ENCODE data around the gene IPMK.
"Not testable (repeated sequence)": the region's sequence is repeated elsewhere in the genome, so short reads cannot be mapped to it uniquely, and the experiment has no call there.

The IPMK gene

GRCh38 chr10:58239561-58240169, 28.0 kb downstream of the IPMK start:
- H3K4me3 ChIP-seq (ENCODE audit: low read length): no peak overlapping the region
- no peak for DNase-seq (ENCODE audit: low read depth, low spot score)

- DNase-seq (ENCODE audit: low read depth, low spot score): no peak
- no peak overlapping the region for H3K4me3 ChIP-seq (ENCODE audit: low read length)
Observed at GRCh38 chr10:58237014-58237834, 30.5 kb downstream of the IPMK start.

- not testable (repeated sequence) for DNase-seq (ENCODE audit: low read depth, low spot score); H3K4me3 ChIP-seq (ENCODE audit: low read length)
Observed at GRCh38 chr10:58229856-58230255, 37.8 kb downstream of the IPMK start.

GRCh38 chr10:58225654-58226053, 42.0 kb downstream of the IPMK start:
- no peak overlapping the region for H3K4me3 ChIP-seq (ENCODE audit: low read length)

GRCh38 chr10:58220769-58221451, 46.8 kb downstream of the IPMK start:
- no peak for DNase-seq (ENCODE audit: low read depth, low spot score)
- H3K4me3 ChIP-seq (ENCODE audit: low read length): no peak overlapping the region

More at GRCh38 chr10:58225654-58226053, 42.0 kb downstream of the IPMK start:
- DNase-seq (ENCODE audit: low read depth, low spot score): no peak

GRCh38 chr10:58219875-58220274, 47.8 kb downstream of the IPMK start:
- H3K4me3 ChIP-seq (ENCODE audit: low read length): no peak overlapping the region
- DNase-seq (ENCODE audit: low read depth, low spot score): no peak

- H3K4me3 ChIP-seq (ENCODE audit: low read length): no peak overlapping the region
- no peak for DNase-seq (ENCODE audit: low read depth, low spot score)
Observed at GRCh38 chr10:58217612-58218011, 50.1 kb downstream of the IPMK start.

- no peak overlapping the region for H3K4me3 ChIP-seq (ENCODE audit: low read length)
- no peak for DNase-seq (ENCODE audit: low read depth, low spot score)
Observed at GRCh38 chr10:58212622-58213021, 55.1 kb downstream of the IPMK start.

- H3K4me3 ChIP-seq (ENCODE audit: low read length): no peak overlapping the region
- no peak for DNase-seq (ENCODE audit: low read depth, low spot score)
Observed at GRCh38 chr10:58210160-58210559, 57.5 kb downstream of the IPMK start.

- no peak for DNase-seq (ENCODE audit: low read depth, low spot score)
- no peak overlapping the region for H3K4me3 ChIP-seq (ENCODE audit: low read length)
Observed at GRCh38 chr10:58209669-58210068, 58.0 kb downstream of the IPMK start.

GRCh38 chr10:58206251-58206650, 61.4 kb downstream of the IPMK start:
- H3K4me3 ChIP-seq (ENCODE audit: low read length): no peak overlapping the region
- no peak for DNase-seq (ENCODE audit: low read depth, low spot score)

GRCh38 chr10:58201704-58202103, 66.0 kb downstream of the IPMK start:
- H3K4me3 ChIP-seq (ENCODE audit: low read length): no peak overlapping the region
- DNase-seq (ENCODE audit: low read depth, low spot score): no peak

- no peak overlapping the region for H3K4me3 ChIP-seq (ENCODE audit: low read length)
- DNase-seq (ENCODE audit: low read depth, low spot score): no peak
Observed at GRCh38 chr10:58189269-58189668, 78.4 kb downstream of the IPMK start.

GRCh38 chr10:58184120-58184670, 83.5 kb downstream of the IPMK start:
- no peak overlapping the region for H3K4me3 ChIP-seq (ENCODE audit: low read length)
- DNase-seq (ENCODE audit: low read depth, low spot score): no peak

GRCh38 chr10:58180666-58181065, 87.0 kb downstream of the IPMK start:
- no peak overlapping the region for H3K4me3 ChIP-seq (ENCODE audit: low read length)
- DNase-seq (ENCODE audit: low read depth, low spot score): no peak

- H3K4me3 ChIP-seq (ENCODE audit: low read length): no peak overlapping the region
- DNase-seq (ENCODE audit: low read depth, low spot score): no peak
Observed at GRCh38 chr10:58179238-58179637, 88.5 kb downstream of the IPMK start.

GRCh38 chr10:58178811-58179210, 88.9 kb downstream of the IPMK start:
- no peak for DNase-seq (ENCODE audit: low read depth, low spot score)
- no peak overlapping the region for H3K4me3 ChIP-seq (ENCODE audit: low read length)

GRCh38 chr10:58177362-58177947, 90.2 kb downstream of the IPMK start:
- no peak for DNase-seq (ENCODE audit: low read depth, low spot score)
- no peak overlapping the region for H3K4me3 ChIP-seq (ENCODE audit: low read length)

- H3K4me3 ChIP-seq (ENCODE audit: low read length): no peak overlapping the region
- DNase-seq (ENCODE audit: low read depth, low spot score): no peak
Observed at GRCh38 chr10:58175990-58176900, 91.4 kb downstream of the IPMK start.

Data from Jurkat, Clone E6-1 (cell line).